HepG2 (cell line): Measurements from ENCODE around the gene TMEM219. TPM values are rescaled to one million over a fixed set of nuclear protein-coding genes. Genes with fewer than 3 reads are reported as not detected.

ENCODE experiments used
- BORCS8-MEF2B ChIP-seq: sonication (generic); formaldehyde crosslinking; IDR thresholded peaks from 2 replicates; pipeline ENCODE4 v1.8.0; 2022; ENCODE audit warnings: mild to moderate bottlenecking, missing genetic modification reagents
- CEBPZ ChIP-seq: IDR thresholded peaks from 2 replicates; pipeline ENCODE4 v1.6.1; 2012; ENCODE audit warnings: low read length, improper control_type of control experiment
- ELF1 ChIP-seq: sonication (generic); formaldehyde crosslinking; IDR thresholded peaks from 2 replicates; pipeline ENCODE4 v1.4.0; 2020; ENCODE audit warnings: missing genetic modification reagents
- FOXK1 ChIP-seq: sonication (generic); formaldehyde crosslinking; IDR thresholded peaks from 2 replicates; pipeline ENCODE4 v1.4.0; 2020; ENCODE audit warnings: low read depth, missing genetic modification reagents, borderline replicate concordance
- GABPA ChIP-seq, 2 experiments: IDR thresholded peaks; 2 replicates each; pipeline ENCODE4 v1.6.1; 2011 to 2016; ENCODE audit warnings: low read depth in 2 of 2, low read length in 1 of 2, missing biosample characterization in 1 of 2, missing genetic modification characterization in 1 of 2
- HCFC1 ChIP-seq: fragments of 150-350 bp; IDR thresholded peaks from 2 replicates; pipeline ENCODE4 v1.6.1; 2014; ENCODE audit warnings: low read depth, low read length
- RELA ChIP-seq: sonication (generic); formaldehyde crosslinking; IDR thresholded peaks from 2 replicates; pipeline ENCODE4 v1.4.0; 2020; ENCODE audit warnings: missing genetic modification reagents
- THAP8 ChIP-seq: sonication (generic); formaldehyde crosslinking; IDR thresholded peaks from 2 replicates; pipeline ENCODE4 v1.5.1; 2020; ENCODE audit warnings: missing genetic modification reagents, mild to moderate bottlenecking, borderline replicate concordance
- THAP9 ChIP-seq: sonication (generic); formaldehyde crosslinking; IDR thresholded peaks from 2 replicates; pipeline ENCODE4; 2020; ENCODE audit warnings: missing genetic modification reagents, mild to moderate bottlenecking, borderline replicate concordance
- ZC3H4 ChIP-seq: sonication (generic); formaldehyde crosslinking; IDR thresholded peaks from 2 replicates; pipeline ENCODE4 v1.4.0; 2020; ENCODE audit warnings: missing genetic modification reagents, borderline replicate concordance
- ZNF160 ChIP-seq: sonication (generic); formaldehyde crosslinking; IDR thresholded peaks from 2 replicates; pipeline ENCODE4 v1.8.0; 2022; ENCODE audit warnings: mild to moderate bottlenecking, inconsistent platforms, missing genetic modification reagents
- ZNF33B ChIP-seq: sonication (generic); formaldehyde crosslinking; IDR thresholded peaks from 2 replicates; pipeline ENCODE4 v1.5.1; 2020; ENCODE audit warnings: mild to moderate bottlenecking, missing genetic modification reagents
- ZNF567 ChIP-seq: sonication (generic); formaldehyde crosslinking; IDR thresholded peaks from 2 replicates; pipeline ENCODE4 v1.8.1; 2023; ENCODE audit warnings: mild to moderate bottlenecking, missing genetic modification reagents, borderline replicate concordance
- ZNF614 ChIP-seq: IDR thresholded peaks from 2 replicates; pipeline ENCODE4 v1.6.1; 2018; ENCODE audit warnings: missing biosample characterization, missing genetic modification reagents, inconsistent platforms, borderline replicate concordance
- ZNF670 ChIP-seq: sonication (generic); formaldehyde crosslinking; IDR thresholded peaks from 2 replicates; pipeline ENCODE4 v1.8.0; 2022; ENCODE audit warnings: mild to moderate bottlenecking, missing genetic modification reagents, borderline replicate concordance
- polyA plus RNA-seq, 8 experiments: library from polyadenylated mRNA; depleted of rRNA in 3 of 8; stranded (reverse) in 7 of 8; unstranded in 1 of 8; fragments of >200 nt; fragmentation: Illumina TruSeq in 4 of 8; extraction: Trizol in 4 of 8; gene quantifications; 2 replicates each; pipeline versions ENCODE4 v1.2.1 to v1.2.3, GENCODE V29; 2011 to 2016; ENCODE audit warnings: low read depth in 4 of 8, missing spikeins in 1 of 8, mixed read lengths in 1 of 8; ENCODE audit not compliant: insufficient read depth in 1 of 8
- total RNA-seq, 5 experiments: library from RNA; depleted of rRNA; stranded (reverse); fragments of >200 nt; fragmentation: Illumina TruSeq; extraction: Trizol; gene quantifications; 2 replicates each; pipeline ENCODE4 v1.2.3, GENCODE V29; 2016; ENCODE audit warnings: low read depth in 1 of 5
- TF ChIP-seq, protein P1 (sequence below): sonication (generic); formaldehyde crosslinking; IDR thresholded peaks from 2 replicates; pipeline ENCODE4 v1.5.0; 2020; ENCODE audit warnings: mild to moderate bottlenecking, missing genetic modification reagents
- TF ChIP-seq, protein P2 (sequence below): sonication (generic); IDR thresholded peaks from 2 replicates; pipeline ENCODE4 v1.6.1; 2016; ENCODE audit warnings: low read depth, borderline replicate concordance

TMEM219 gene
- total and polyA plus RNA-seq, 2 of the 13 experiments (the other 11 are each of a cell fraction or from before 2014, with no cell fraction given): 105 to 115 TPM

GRCh38 chr16:29973384-29974246 lies 11.7 kb downstream of the TMEM219 start, which contains the start of gene TAOK2 (continued):
- TF ChIP-seq ZNF33B (0 out of 2 replicates have a peak, but pooled peaks have one; percentile 52), ZNF614 (CRISPR knock-in tag) (peak; percentile 92), RELA (no peak; the same call in 1 of the 2 replicates), FOXK1 (CRISPR knock-in tag) (peak; percentile 79; the same call in 1 of the 2 replicates), ZNF670 (peak; percentile 51; the same call in 1 of the 2 replicates), ZNF160 (CRISPR knock-in tag) (peak; percentile 88; the same call in 1 of the 2 replicates), THAP8 (CRISPR knock-in tag) (0 out of 2 replicates have a peak, but pooled peaks have one; percentile 62), BORCS8-MEF2B (CRISPR knock-in tag) (peak; percentile 91), ZNF567 (CRISPR knock-in tag) (peak; percentile 80; the same call in 1 of the 2 replicates), GABPA (IDR thresholded peaks at IDR 0.05; ENCODE audit: low read depth, low read length) (no peak), GABPA (CRISPR knock-in tag; IDR thresholded peaks at IDR 0.05; ENCODE audit: low read depth) (peak; percentile 81), CEBPZ (no peak), HCFC1 (peak; percentile 29; the same call in 1 of the 2 replicates), ELF1 (CRISPR knock-in tag) (0 out of 2 replicates have a peak, but pooled peaks have one; percentile 27), ZC3H4 (CRISPR knock-in tag) (no peak), THAP9 (CRISPR knock-in tag) (peak; percentile 57; the same call in 1 of the 2 replicates)
- TF ChIP-seq, protein P1, sequence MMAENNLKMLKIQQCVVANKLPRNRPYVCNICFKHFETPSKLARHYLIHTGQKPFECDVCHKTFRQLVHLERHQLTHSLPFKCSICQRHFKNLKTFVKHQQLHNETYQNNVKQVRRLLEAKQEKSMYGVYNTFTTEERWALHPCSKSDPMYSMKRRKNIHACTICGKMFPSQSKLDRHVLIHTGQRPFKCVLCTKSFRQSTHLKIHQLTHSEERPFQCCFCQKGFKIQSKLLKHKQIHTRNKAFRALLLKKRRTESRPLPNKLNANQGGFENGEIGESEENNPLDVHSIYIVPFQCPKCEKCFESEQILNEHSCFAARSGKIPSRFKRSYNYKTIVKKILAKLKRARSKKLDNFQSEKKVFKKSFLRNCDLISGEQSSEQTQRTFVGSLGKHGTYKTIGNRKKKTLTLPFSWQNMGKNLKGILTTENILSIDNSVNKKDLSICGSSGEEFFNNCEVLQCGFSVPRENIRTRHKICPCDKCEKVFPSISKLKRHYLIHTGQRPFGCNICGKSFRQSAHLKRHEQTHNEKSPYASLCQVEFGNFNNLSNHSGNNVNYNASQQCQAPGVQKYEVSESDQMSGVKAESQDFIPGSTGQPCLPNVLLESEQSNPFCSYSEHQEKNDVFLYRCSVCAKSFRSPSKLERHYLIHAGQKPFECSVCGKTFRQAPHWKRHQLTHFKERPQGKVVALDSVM (CRISPR knock-in tag): peak; percentile 77
- TF ChIP-seq, protein P2, sequence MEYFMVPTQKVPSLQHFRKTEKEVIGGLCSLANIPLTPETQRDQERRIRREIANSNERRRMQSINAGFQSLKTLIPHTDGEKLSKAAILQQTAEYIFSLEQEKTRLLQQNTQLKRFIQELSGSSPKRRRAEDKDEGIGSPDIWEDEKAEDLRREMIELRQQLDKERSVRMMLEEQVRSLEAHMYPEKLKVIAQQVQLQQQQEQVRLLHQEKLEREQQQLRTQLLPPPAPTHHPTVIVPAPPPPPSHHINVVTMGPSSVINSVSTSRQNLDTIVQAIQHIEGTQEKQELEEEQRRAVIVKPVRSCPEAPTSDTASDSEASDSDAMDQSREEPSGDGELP: no peak
